ENCODE results near the gene DCDC2B. TPM values are rescaled to one million over a fixed set of nuclear protein-coding genes. Genes with fewer than 3 reads are reported as not detected.

DCDC2B gene
- total and polyA plus RNA-seq, 10 of the 15 experiments (the other 5 are each of a cell fraction or from before 2014, with no cell fraction given), result 0.12 to 0.21 (median 0.15) TPM; not detected in 7

DNA sequence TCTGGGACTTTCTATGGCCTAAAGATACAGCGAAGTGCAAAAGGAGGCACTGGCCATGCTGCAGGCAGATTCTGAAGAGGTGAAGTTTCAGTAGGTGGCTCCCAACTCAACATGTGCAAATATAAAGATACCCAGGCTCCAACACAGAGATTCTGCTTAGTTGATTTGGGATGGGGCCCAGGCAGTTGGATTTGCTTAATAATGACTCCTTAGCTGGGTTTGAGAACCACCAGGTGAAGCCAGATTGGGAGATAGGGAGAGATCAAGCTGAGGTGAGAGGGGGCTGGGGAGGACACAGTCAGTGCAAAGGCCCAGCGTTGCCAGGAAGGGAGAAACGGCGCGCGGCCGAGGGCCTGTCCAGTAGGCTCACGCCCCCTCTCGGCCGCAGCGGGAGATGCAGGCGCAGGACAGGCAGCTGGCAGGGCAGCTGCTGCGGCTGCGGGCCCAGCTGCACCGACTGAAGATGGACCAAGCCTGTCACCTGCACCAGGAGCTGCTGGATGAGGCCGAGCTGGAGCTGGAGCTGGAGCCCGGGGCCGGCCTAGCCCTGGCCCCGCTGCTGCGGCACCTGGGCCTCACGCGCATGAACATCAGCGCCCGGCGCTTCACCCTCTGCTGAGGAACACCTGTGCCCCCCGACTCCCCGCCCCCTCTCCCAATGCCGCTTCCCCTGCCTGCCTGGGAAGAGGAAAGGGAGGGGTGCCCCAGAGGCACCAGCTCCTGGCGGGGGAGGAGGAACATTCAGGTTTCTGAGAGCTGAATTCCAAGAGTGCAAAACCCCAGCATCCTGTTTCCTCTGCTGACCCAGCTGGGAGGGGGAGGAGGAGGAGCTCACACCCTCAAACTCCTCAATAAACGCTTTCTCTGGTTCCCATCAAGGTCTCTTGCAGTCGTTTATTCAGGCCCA is 39.3 kb downstream of the DCDC2B start (continued):
- TF ChIP-seq, protein P1, sequence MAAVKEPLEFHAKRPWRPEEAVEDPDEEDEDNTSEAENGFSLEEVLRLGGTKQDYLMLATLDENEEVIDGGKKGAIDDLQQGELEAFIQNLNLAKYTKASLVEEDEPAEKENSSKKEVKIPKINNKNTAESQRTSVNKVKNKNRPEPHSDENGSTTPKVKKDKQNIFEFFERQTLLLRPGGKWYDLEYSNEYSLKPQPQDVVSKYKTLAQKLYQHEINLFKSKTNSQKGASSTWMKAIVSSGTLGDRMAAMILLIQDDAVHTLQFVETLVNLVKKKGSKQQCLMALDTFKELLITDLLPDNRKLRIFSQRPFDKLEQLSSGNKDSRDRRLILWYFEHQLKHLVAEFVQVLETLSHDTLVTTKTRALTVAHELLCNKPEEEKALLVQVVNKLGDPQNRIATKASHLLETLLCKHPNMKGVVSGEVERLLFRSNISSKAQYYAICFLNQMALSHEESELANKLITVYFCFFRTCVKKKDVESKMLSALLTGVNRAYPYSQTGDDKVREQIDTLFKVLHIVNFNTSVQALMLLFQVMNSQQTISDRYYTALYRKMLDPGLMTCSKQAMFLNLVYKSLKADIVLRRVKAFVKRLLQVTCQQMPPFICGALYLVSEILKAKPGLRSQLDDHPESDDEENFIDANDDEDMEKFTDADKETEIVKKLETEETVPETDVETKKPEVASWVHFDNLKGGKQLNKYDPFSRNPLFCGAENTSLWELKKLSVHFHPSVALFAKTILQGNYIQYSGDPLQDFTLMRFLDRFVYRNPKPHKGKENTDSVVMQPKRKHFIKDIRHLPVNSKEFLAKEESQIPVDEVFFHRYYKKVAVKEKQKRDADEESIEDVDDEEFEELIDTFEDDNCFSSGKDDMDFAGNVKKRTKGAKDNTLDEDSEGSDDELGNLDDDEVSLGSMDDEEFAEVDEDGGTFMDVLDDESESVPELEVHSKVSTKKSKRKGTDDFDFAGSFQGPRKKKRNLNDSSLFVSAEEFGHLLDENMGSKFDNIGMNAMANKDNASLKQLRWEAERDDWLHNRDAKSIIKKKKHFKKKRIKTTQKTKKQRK (IDR thresholded peaks at IDR 0.05; ENCODE audit: low read depth, low read length), result no peak
- TF ChIP-seq TCF12 (IDR thresholded peaks at IDR 0.05; ENCODE audit: low read depth, low read length), result peak; percentile 100
- no peak for TF ChIP-seq EZH2 (IDR thresholded peaks at IDR 0.05; ENCODE audit: borderline replicate concordance, control insufficient read depth, low read depth, low read length)
- TF ChIP-seq PAX5 (IDR thresholded peaks at IDR 0.05; ENCODE audit: borderline replicate concordance, low read depth, low read length), result peak; percentile 24; the same call in 1 of the 2 replicates
- TF ChIP-seq SMARCA5 (IDR thresholded peaks at IDR 0.05), result peak; percentile 99
- TF ChIP-seq RB1 (IDR thresholded peaks at IDR 0.05; ENCODE audit: borderline replicate concordance), result peak; percentile 52; the same call in 1 of the 2 replicates
- TF ChIP-seq, protein P2, sequence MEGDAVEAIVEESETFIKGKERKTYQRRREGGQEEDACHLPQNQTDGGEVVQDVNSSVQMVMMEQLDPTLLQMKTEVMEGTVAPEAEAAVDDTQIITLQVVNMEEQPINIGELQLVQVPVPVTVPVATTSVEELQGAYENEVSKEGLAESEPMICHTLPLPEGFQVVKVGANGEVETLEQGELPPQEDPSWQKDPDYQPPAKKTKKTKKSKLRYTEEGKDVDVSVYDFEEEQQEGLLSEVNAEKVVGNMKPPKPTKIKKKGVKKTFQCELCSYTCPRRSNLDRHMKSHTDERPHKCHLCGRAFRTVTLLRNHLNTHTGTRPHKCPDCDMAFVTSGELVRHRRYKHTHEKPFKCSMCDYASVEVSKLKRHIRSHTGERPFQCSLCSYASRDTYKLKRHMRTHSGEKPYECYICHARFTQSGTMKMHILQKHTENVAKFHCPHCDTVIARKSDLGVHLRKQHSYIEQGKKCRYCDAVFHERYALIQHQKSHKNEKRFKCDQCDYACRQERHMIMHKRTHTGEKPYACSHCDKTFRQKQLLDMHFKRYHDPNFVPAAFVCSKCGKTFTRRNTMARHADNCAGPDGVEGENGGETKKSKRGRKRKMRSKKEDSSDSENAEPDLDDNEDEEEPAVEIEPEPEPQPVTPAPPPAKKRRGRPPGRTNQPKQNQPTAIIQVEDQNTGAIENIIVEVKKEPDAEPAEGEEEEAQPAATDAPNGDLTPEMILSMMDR (IDR thresholded peaks at IDR 0.05 in 2 of 3, conservative IDR thresholded peaks at IDR 0.05 in 1 of 3; ENCODE audit: control insufficient read depth in 2 of 3, extremely low read depth in 1 of 3, insufficient read depth in 1 of 3, low read depth in 3 of 3, low read length in 3 of 3), result peak; percentile 89 to 99 (median 96)
- TF ChIP-seq, protein P3, sequence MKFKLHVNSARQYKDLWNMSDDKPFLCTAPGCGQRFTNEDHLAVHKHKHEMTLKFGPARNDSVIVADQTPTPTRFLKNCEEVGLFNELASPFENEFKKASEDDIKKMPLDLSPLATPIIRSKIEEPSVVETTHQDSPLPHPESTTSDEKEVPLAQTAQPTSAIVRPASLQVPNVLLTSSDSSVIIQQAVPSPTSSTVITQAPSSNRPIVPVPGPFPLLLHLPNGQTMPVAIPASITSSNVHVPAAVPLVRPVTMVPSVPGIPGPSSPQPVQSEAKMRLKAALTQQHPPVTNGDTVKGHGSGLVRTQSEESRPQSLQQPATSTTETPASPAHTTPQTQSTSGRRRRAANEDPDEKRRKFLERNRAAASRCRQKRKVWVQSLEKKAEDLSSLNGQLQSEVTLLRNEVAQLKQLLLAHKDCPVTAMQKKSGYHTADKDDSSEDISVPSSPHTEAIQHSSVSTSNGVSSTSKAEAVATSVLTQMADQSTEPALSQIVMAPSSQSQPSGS (IDR thresholded peaks at IDR 0.05; ENCODE audit: low read length), result no peak
- no peak for TF ChIP-seq CBX3 (IDR thresholded peaks at IDR 0.05; ENCODE audit: borderline replicate concordance, low read depth)
- peak; percentile 64 for TF ChIP-seq RAD21 (IDR thresholded peaks at IDR 0.05; ENCODE audit: insufficient read depth, low read depth, low read length)
- 0 out of 2 replicates have a peak, but pooled peaks have one; percentile 31 for TF ChIP-seq IRF4 (IDR thresholded peaks at IDR 0.05; ENCODE audit: low read depth, low read length)
- no peak for TF ChIP-seq FOS (IDR thresholded peaks at IDR 0.05; ENCODE audit: borderline replicate concordance, extremely low read depth, insufficient read length)
- TF ChIP-seq ETV6 (conservative IDR thresholded peaks at IDR 0.05 in 1 of 2, IDR thresholded peaks at IDR 0.05 in 1 of 2; ENCODE audit: borderline replicate concordance in 1 of 2, low read depth in 1 of 2), result peak in 1 of 2 experiments; percentile 41; a peak in 1 of 4 replicates
- TF ChIP-seq YY1 (IDR thresholded peaks at IDR 0.05; ENCODE audit: low read depth, low read length), result peak; percentile 37; the same call in 1 of the 2 replicates
- TF ChIP-seq HDAC6 (IDR thresholded peaks at IDR 0.05; ENCODE audit: unreplicated experiment), result no peak
- TF ChIP-seq KAT2A (conservative IDR thresholded peaks at IDR 0.05; ENCODE audit: control insufficient read depth, low read depth, low read length), result no peak
- TF ChIP-seq NBN (IDR thresholded peaks at IDR 0.05), result peak; percentile 72; the same call in 1 of the 2 replicates
- peak; percentile 32; the same call in 1 of the 2 replicates for TF ChIP-seq NR2F1 (conservative IDR thresholded peaks at IDR 0.05)
- TF ChIP-seq, protein P4, sequence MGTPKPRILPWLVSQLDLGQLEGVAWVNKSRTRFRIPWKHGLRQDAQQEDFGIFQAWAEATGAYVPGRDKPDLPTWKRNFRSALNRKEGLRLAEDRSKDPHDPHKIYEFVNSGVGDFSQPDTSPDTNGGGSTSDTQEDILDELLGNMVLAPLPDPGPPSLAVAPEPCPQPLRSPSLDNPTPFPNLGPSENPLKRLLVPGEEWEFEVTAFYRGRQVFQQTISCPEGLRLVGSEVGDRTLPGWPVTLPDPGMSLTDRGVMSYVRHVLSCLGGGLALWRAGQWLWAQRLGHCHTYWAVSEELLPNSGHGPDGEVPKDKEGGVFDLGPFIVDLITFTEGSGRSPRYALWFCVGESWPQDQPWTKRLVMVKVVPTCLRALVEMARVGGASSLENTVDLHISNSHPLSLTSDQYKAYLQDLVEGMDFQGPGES (IDR thresholded peaks at IDR 0.05), result no peak
- no peak for TF ChIP-seq NFYA (IDR thresholded peaks at IDR 0.05; ENCODE audit: borderline replicate concordance, low read depth, low read length)
- no peak for TF ChIP-seq STAT3 (IDR thresholded peaks at IDR 0.05; ENCODE audit: low read depth, low read length)
- no peak for TF ChIP-seq MXI1 (IDR thresholded peaks at IDR 0.05; ENCODE audit: low read depth, low read length)

Data from GM12878 (cell line).